Measurements from ENCODE around the gene ABITRAM. TPM values are rescaled to one million over a fixed set of nuclear protein-coding genes. Genes with fewer than 3 reads are reported as not detected.

The ABITRAM gene
- total RNA-seq, 1 donor, result 9.0 TPM

DNA sequence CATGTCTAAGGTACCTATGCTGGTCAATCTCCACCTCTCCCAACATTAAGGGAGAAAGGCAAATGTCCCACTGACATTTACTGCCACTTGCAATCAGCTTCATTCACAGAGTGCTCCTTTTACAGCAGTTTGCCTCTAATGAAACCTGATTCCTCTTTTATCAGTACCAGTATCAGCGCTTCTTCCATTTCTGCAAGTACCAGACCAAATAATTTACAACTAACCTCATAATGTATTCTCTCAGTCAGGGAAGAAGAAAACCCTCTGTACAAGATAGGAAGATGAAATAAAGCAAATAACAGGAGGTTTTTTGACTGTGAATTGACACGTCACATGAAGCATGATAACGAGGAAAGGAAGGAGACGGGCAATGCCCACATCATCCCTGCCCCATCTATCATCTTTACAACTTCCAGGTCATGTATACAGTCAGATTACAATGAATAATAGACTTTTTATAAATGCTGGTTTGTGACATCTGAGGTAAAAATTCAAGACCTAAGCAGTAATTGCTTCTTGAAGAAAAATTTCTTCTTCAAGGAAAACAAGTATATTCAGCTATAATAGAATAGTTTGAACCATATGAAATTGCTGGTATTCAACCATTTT lies 21.9 kb downstream of the ABITRAM start:
- H2AFZ ChIP-seq (ENCODE audit: low read length), result no peak overlapping the region
- peaks cover 37% of the 10 kb centered on the region for H3K36me3 ChIP-seq (ENCODE audit: insufficient read depth, low read length)
- H3K4me1 ChIP-seq (ENCODE audit: insufficient read depth, low read length), result no peaks in the 10 kb centered on the region
- no peaks in the 10 kb centered on the region for H3K79me2 ChIP-seq (ENCODE audit: insufficient read depth, low read length)
- no peaks in the 10 kb centered on the region for H3K9me3 ChIP-seq (ENCODE audit: low read depth, low read length)
- no peak overlapping the region for H3K4me3 ChIP-seq (ENCODE audit: insufficient read depth, low read length)
- no peak overlapping the region for H3K27ac ChIP-seq (ENCODE audit: low read depth, low read length)
- DNase-seq (ENCODE audit: insufficient read length, low spot score, missing footprints), result no peak
- TF ChIP-seq, protein P1, sequence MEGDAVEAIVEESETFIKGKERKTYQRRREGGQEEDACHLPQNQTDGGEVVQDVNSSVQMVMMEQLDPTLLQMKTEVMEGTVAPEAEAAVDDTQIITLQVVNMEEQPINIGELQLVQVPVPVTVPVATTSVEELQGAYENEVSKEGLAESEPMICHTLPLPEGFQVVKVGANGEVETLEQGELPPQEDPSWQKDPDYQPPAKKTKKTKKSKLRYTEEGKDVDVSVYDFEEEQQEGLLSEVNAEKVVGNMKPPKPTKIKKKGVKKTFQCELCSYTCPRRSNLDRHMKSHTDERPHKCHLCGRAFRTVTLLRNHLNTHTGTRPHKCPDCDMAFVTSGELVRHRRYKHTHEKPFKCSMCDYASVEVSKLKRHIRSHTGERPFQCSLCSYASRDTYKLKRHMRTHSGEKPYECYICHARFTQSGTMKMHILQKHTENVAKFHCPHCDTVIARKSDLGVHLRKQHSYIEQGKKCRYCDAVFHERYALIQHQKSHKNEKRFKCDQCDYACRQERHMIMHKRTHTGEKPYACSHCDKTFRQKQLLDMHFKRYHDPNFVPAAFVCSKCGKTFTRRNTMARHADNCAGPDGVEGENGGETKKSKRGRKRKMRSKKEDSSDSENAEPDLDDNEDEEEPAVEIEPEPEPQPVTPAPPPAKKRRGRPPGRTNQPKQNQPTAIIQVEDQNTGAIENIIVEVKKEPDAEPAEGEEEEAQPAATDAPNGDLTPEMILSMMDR (IDR thresholded peaks at IDR 0.05; ENCODE audit: extremely low read depth, low read depth, low read length), result no peak
- H3K4me2 ChIP-seq (ENCODE audit: insufficient read depth, low read length), result no peak overlapping the region
- no peaks in the 10 kb centered on the region for H3K27me3 ChIP-seq (ENCODE audit: insufficient read depth, low read length)
- H4K20me1 ChIP-seq (ENCODE audit: insufficient read depth, low read length), result no peaks in the 10 kb centered on the region

DNA sequence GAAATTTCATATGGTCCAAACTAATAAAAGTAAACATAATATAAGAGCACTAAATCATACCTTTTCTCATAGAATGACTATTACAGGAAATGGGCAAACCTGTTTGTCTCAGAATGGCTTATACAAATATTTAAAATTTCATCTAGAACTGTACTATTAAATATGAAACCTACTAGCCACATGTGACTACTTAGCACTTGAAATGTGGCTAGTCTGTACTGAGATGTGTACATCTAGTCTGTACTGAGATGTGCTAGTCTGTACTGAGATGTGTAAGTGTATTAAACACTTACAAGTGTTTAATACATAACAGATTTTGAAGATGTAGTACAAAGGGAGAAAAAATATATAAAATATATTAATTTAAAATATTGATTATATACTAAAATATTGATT lies 22.4 kb downstream of the ABITRAM start:
- TF ChIP-seq, protein P1 (IDR thresholded peaks at IDR 0.05; ENCODE audit: extremely low read depth, low read depth, low read length), result no peak
- Histone ChIP-seq H3K79me2 (ENCODE audit: insufficient read depth, low read length) (no peaks in the 10 kb centered on the region), H3K27me3 (ENCODE audit: insufficient read depth, low read length) (no peaks in the 10 kb centered on the region), H4K20me1 (ENCODE audit: insufficient read depth, low read length) (no peaks in the 10 kb centered on the region), H3K4me2 (ENCODE audit: insufficient read depth, low read length) (no peak overlapping the region), H3K4me1 (ENCODE audit: insufficient read depth, low read length) (no peaks in the 10 kb centered on the region), H3K27ac (ENCODE audit: low read depth, low read length) (no peak overlapping the region), H3K9me3 (ENCODE audit: low read depth, low read length) (no peaks in the 10 kb centered on the region), H3K4me3 (ENCODE audit: insufficient read depth, low read length) (no peak overlapping the region), H2AFZ (ENCODE audit: low read length) (no peak overlapping the region), H3K36me3 (ENCODE audit: insufficient read depth, low read length) (peaks cover 36% of the 10 kb centered on the region)
- no peak for DNase-seq (ENCODE audit: insufficient read length, low spot score, missing footprints)

DNA sequence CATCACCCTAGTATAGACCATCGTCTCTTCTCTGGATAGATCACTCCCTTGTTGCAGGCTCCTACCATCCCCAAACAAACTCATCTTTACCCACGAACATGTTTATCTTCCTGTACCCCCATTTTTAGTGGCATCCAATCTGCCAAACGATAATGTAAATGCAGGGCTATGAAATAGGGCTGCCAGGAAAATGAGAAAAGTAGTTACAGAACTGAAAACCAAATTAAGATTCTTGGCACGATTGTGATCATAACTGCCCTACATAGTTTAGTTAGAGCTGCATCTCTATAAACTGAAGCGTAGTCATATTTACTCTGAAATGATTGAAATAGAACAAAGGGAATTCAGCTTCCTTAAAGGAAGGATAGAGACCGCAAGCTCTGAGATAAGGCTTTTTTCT lies 26.1 kb downstream of the ABITRAM start:
- Histone ChIP-seq H3K27ac (ENCODE audit: low read depth, low read length) (no peak overlapping the region), H3K9me3 (ENCODE audit: low read depth, low read length) (no peaks in the 10 kb centered on the region), H3K4me2 (ENCODE audit: insufficient read depth, low read length) (no peak overlapping the region), H2AFZ (ENCODE audit: low read length) (no peak overlapping the region), H3K4me3 (ENCODE audit: insufficient read depth, low read length) (no peak overlapping the region), H4K20me1 (ENCODE audit: insufficient read depth, low read length) (no peaks in the 10 kb centered on the region), H3K36me3 (ENCODE audit: insufficient read depth, low read length) (peaks cover 40% of the 10 kb centered on the region), H3K79me2 (ENCODE audit: insufficient read depth, low read length) (no peaks in the 10 kb centered on the region), H3K27me3 (ENCODE audit: insufficient read depth, low read length) (no peaks in the 10 kb centered on the region), H3K4me1 (ENCODE audit: insufficient read depth, low read length) (peaks cover 8% of the 10 kb centered on the region)
- TF ChIP-seq, protein P1 (IDR thresholded peaks at IDR 0.05; ENCODE audit: extremely low read depth, low read depth, low read length), result no peak
- no peak for DNase-seq (ENCODE audit: insufficient read length, low spot score, missing footprints)

DNA sequence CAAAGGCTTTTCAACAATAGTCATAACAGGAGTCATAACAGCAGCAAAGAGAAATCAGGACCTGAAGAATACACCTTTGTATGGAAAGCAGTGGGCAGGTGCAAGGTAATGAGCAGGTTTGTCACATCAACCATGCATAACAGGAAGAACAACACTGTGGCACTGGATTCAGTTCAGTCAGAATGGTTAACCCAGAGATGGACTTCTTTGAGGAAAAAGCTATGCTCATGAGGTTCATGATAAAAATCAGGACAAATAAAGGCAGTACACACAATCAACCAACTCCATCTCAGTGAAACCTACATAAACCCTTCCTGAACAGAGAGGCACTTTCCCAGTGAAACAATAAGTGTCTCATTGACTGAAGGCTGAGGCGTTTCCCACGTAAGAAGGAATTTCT lies 27.0 kb downstream of the ABITRAM start:
- Histone ChIP-seq H3K27ac (ENCODE audit: low read depth, low read length) (no peak overlapping the region), H3K4me3 (ENCODE audit: insufficient read depth, low read length) (no peak overlapping the region), H3K36me3 (ENCODE audit: insufficient read depth, low read length) (peaks cover 48% of the 10 kb centered on the region), H3K9me3 (ENCODE audit: low read depth, low read length) (no peaks in the 10 kb centered on the region), H3K27me3 (ENCODE audit: insufficient read depth, low read length) (no peaks in the 10 kb centered on the region), H3K79me2 (ENCODE audit: insufficient read depth, low read length) (no peaks in the 10 kb centered on the region), H3K4me2 (ENCODE audit: insufficient read depth, low read length) (no peak overlapping the region), H4K20me1 (ENCODE audit: insufficient read depth, low read length) (no peaks in the 10 kb centered on the region), H3K4me1 (ENCODE audit: insufficient read depth, low read length) (peaks cover 8% of the 10 kb centered on the region), H2AFZ (ENCODE audit: low read length) (no peak overlapping the region)
- TF ChIP-seq, protein P1 (IDR thresholded peaks at IDR 0.05; ENCODE audit: extremely low read depth, low read depth, low read length), result no peak
- DNase-seq (ENCODE audit: insufficient read length, low spot score, missing footprints), result no peak

All from osteoblast (primary cell).